ENCODE data around the gene EHD4. TPM values are rescaled to one million over a fixed set of nuclear protein-coding genes. Genes with fewer than 3 reads are reported as not detected.

The EHD4 gene
- polyA plus RNA-seq, 1 donor (not counting 4 experiments of a cell fraction or from before 2014, with no cell fraction given): 31.5 TPM

- Histone ChIP-seq H3K9me3 (ENCODE audit: control insufficient read depth, low read depth, low read length) (no peaks in the 10 kb centered on the region), H4K20me1 (ENCODE audit: control insufficient read depth, extremely low read depth, insufficient read depth, low read length) (no peaks in the 10 kb centered on the region), H3K79me2 (ENCODE audit: control insufficient read depth, insufficient read depth, low read length) (no peaks in the 10 kb centered on the region), H3K9me1 (ENCODE audit: control insufficient read depth, extremely low read depth, insufficient read depth, low read length) (no peaks in the 10 kb centered on the region), H3K4me2 (ENCODE audit: control insufficient read depth, extremely low read depth, insufficient read depth, low read depth, low read length) (no peak overlapping the region), H3K36me3 (ENCODE audit: control insufficient read depth in 2 of 2, extremely low read depth in 1 of 2, insufficient read depth in 2 of 2, low read length in 2 of 2) (peaks cover 0 to 1% of the 10 kb centered on the region in 2 experiments), H3K4me1 (ENCODE audit: control insufficient read depth, extremely low read depth, insufficient read depth, low read length) (no peaks in the 10 kb centered on the region), H3K27me3 (ENCODE audit: control insufficient read depth, extremely low read depth, insufficient read depth, low read length) (peaks cover 16% of the 10 kb centered on the region), H3K9ac (ENCODE audit: control insufficient read depth, extremely low read depth, insufficient read depth, low read length) (no peak overlapping the region), H2AFZ (ENCODE audit: control insufficient read depth, low read length) (no peak overlapping the region), H3K27ac (ENCODE audit: control insufficient read depth, insufficient read depth, low read length) (no peak overlapping the region), H3K4me3 (ENCODE audit: control insufficient read depth in 2 of 3, extremely low read depth in 1 of 3, insufficient read depth in 2 of 3, low read depth in 1 of 3, low read length in 3 of 3) (no peak overlapping the region)
- TF ChIP-seq EZH2 (IDR thresholded peaks at IDR 0.05; ENCODE audit: low read length) (no peak), CTCF (optimal IDR thresholded peaks at IDR 0.05 in 1 of 3, IDR thresholded peaks at IDR 0.05 in 1 of 3, conservative IDR thresholded peaks at IDR 0.05 in 1 of 3; ENCODE audit: extremely low read depth in 1 of 3, insufficient read depth in 2 of 3, low read length in 3 of 3) (no peak)
- dilution Hi-C loops (cut with MboI; ENCODE audit: extremely low pct_ligation_motif_present, low sequenced_read_pairs): no loop called here
- no peak for DNase-seq (ENCODE audit: low read depth, low spot score)
- FAIRE-seq: no peak
Measured at GRCh38 chr15:41856716-41857115, 115.6 kb downstream of the EHD4 start.

GRCh38 chr15:41856262-41856661 lies 116.1 kb downstream of the EHD4 start:
- Histone ChIP-seq H3K4me1 (ENCODE audit: control insufficient read depth, extremely low read depth, insufficient read depth, low read length) (no peaks in the 10 kb centered on the region), H3K4me2 (ENCODE audit: control insufficient read depth, extremely low read depth, insufficient read depth, low read depth, low read length) (no peak overlapping the region), H3K27me3 (ENCODE audit: control insufficient read depth, extremely low read depth, insufficient read depth, low read length) (peaks cover 16% of the 10 kb centered on the region), H3K27ac (ENCODE audit: control insufficient read depth, insufficient read depth, low read length) (no peak overlapping the region), H3K79me2 (ENCODE audit: control insufficient read depth, insufficient read depth, low read length) (no peaks in the 10 kb centered on the region), H4K20me1 (ENCODE audit: control insufficient read depth, extremely low read depth, insufficient read depth, low read length) (no peaks in the 10 kb centered on the region), H3K4me3 (ENCODE audit: control insufficient read depth in 2 of 3, extremely low read depth in 1 of 3, insufficient read depth in 2 of 3, low read depth in 1 of 3, low read length in 3 of 3) (no peak overlapping the region), H3K9me1 (ENCODE audit: control insufficient read depth, extremely low read depth, insufficient read depth, low read length) (no peaks in the 10 kb centered on the region), H2AFZ (ENCODE audit: control insufficient read depth, low read length) (no peak overlapping the region), H3K36me3 (ENCODE audit: control insufficient read depth in 2 of 2, extremely low read depth in 1 of 2, insufficient read depth in 2 of 2, low read length in 2 of 2) (peaks cover 0 to 1% of the 10 kb centered on the region in 2 experiments), H3K9me3 (ENCODE audit: control insufficient read depth, low read depth, low read length) (no peaks in the 10 kb centered on the region), H3K9ac (ENCODE audit: control insufficient read depth, extremely low read depth, insufficient read depth, low read length) (no peak overlapping the region)
- TF ChIP-seq CTCF (optimal IDR thresholded peaks at IDR 0.05 in 1 of 3, IDR thresholded peaks at IDR 0.05 in 1 of 3, conservative IDR thresholded peaks at IDR 0.05 in 1 of 3; ENCODE audit: extremely low read depth in 1 of 3, insufficient read depth in 2 of 3, low read length in 3 of 3) (no peak), EZH2 (IDR thresholded peaks at IDR 0.05; ENCODE audit: low read length) (no peak)
- FAIRE-seq (no peak), DNase-seq (ENCODE audit: low read depth, low spot score) (no peak)
- dilution Hi-C loops (cut with MboI; ENCODE audit: extremely low pct_ligation_motif_present, low sequenced_read_pairs): no loop called here
